ENCODE data around the gene RALGPS1. TPM values are rescaled to one million over a fixed set of nuclear protein-coding genes. Genes with fewer than 3 reads are reported as not detected.

The RALGPS1 gene
- total RNA-seq, 2 donors from 2014 or later = 7.6 to 18.5 TPM

- H3K9me3 ChIP-seq = no peaks in the 10 kb centered on the region
- H3K4me1 ChIP-seq (ENCODE audit: control insufficient read depth in 1 of 2, low read depth in 2 of 2) = peaks cover 6 to 34% of the 10 kb centered on the region in 2 donors
- no peak for DNase-seq (ENCODE audit: low spot score)
- H3K27me3 ChIP-seq (replicated peaks; ENCODE audit: insufficient read depth) = no peaks in the 10 kb centered on the region
- no peak for TF ChIP-seq CTCF (IDR thresholded peaks at IDR 0.05)
- no peak for ATAC-seq (ENCODE audit: insufficient number of reproducible peaks, low FRiP score, low read depth)
- peak overlapping the region; percentile 80 for H3K4me3 ChIP-seq
- H3K36me3 ChIP-seq = no peaks in the 10 kb centered on the region
- H3K27ac ChIP-seq = peak overlapping the region; percentile 41 to 86
These were observed 208.7 kb downstream of the RALGPS1 start for GRCh38 chr9:127123064-127123890.

DNA sequence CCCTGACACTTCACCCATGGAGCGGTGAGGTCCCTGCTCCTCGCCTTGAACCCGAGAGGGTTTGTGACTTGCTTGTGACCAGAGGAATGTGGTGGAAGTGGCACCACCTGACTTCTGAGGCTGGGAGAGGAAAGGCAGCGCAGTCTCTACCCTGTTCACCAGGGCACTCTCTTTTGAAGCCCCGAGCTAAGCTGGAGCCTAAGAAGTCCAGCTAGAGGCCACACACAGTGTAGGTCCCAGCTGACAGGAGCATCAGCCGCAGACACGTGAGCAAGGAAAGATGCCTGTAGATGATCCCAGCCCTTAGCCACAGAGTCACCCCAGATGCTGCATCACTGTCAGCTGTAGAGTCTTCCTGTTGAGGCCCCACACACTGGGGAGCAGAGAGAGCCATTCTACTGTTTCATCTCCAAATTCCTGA lies 209.5 kb downstream of the RALGPS1 start:
- Histone ChIP-seq H3K27ac (no peak overlapping the region), H3K4me1 (ENCODE audit: control insufficient read depth in 1 of 2, low read depth in 2 of 2) (peaks cover 10 to 42% of the 10 kb centered on the region in 2 donors), H3K27me3 (replicated peaks; ENCODE audit: insufficient read depth) (no peaks in the 10 kb centered on the region), H3K36me3 (no peaks in the 10 kb centered on the region), H3K4me3 (no peak overlapping the region), H3K9me3 (no peaks in the 10 kb centered on the region)
- no peak for TF ChIP-seq CTCF (IDR thresholded peaks at IDR 0.05)
- ATAC-seq (ENCODE audit: insufficient number of reproducible peaks, low FRiP score, low read depth) = no peak
- DNase-seq (ENCODE audit: low spot score) = no peak

DNA sequence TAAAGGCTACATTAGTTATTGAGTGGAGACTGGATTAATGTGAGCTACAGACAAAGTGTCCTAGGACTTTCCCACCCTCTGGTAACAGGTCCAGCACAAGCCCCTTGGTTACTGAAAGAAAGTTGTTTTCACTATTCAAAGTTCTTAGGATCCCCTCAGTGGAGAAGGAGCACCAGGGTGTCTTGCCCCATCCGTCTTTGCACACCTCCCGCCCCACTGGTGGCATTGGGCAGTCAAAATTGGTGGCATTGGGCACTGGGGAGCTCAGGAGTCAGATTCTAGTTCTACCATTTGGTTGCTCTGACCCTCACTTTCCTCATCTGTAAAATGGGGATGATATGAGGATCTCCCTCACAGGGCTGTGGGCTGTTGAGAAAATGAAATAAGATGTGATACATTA lies 210.2 kb downstream of the RALGPS1 start:
- ATAC-seq (ENCODE audit: insufficient number of reproducible peaks, low FRiP score, low read depth) = no peak
- Histone ChIP-seq H3K4me1 (ENCODE audit: control insufficient read depth in 1 of 2, low read depth in 2 of 2) (peaks cover 10 to 45% of the 10 kb centered on the region in 2 donors), H3K27ac (no peak overlapping the region), H3K36me3 (no peaks in the 10 kb centered on the region), H3K27me3 (replicated peaks; ENCODE audit: insufficient read depth) (no peaks in the 10 kb centered on the region), H3K9me3 (no peaks in the 10 kb centered on the region), H3K4me3 (no peak overlapping the region)
- no peak for TF ChIP-seq CTCF (IDR thresholded peaks at IDR 0.05)
- no peak for DNase-seq (ENCODE audit: low spot score)

- H3K36me3 ChIP-seq = no peaks in the 10 kb centered on the region
- no peak for TF ChIP-seq CTCF (IDR thresholded peaks at IDR 0.05)
- H3K4me3 ChIP-seq = no peak overlapping the region
- H3K27ac ChIP-seq = no peak overlapping the region
- no peaks in the 10 kb centered on the region for H3K9me3 ChIP-seq
- no peak for ATAC-seq (ENCODE audit: insufficient number of reproducible peaks, low FRiP score, low read depth)
- H3K4me1 ChIP-seq (ENCODE audit: control insufficient read depth in 1 of 2, low read depth in 2 of 2) = peaks cover 13 to 38% of the 10 kb centered on the region in 2 donors
- H3K27me3 ChIP-seq (replicated peaks; ENCODE audit: insufficient read depth) = no peaks in the 10 kb centered on the region
- DNase-seq (ENCODE audit: low spot score) = no peak
These were observed 212.4 kb downstream of the RALGPS1 start for GRCh38 chr9:127126971-127127370.

- H3K27ac ChIP-seq = peak overlapping the region; percentile 44 to 73
- H3K36me3 ChIP-seq = no peaks in the 10 kb centered on the region
- H3K4me3 ChIP-seq = no peak overlapping the region
- H3K9me3 ChIP-seq = no peaks in the 10 kb centered on the region
- DNase-seq (ENCODE audit: low spot score) (peak; percentile 56), ATAC-seq (ENCODE audit: insufficient number of reproducible peaks, low FRiP score, low read depth) (peak; percentile 70)
- peaks cover 16 to 44% of the 10 kb centered on the region in 2 donors for H3K4me1 ChIP-seq (ENCODE audit: control insufficient read depth in 1 of 2, low read depth in 2 of 2)
- TF ChIP-seq CTCF (IDR thresholded peaks at IDR 0.05) = no peak
- no peaks in the 10 kb centered on the region for H3K27me3 ChIP-seq (replicated peaks; ENCODE audit: insufficient read depth)
These were observed 213.9 kb downstream of the RALGPS1 start for GRCh38 chr9:127128341-127129072.
